Activated T-helper 9 cell treated with anti-CD3 and anti-CD28 coated beads, Interleukin-2, amount 50 U/mL, for 16 hours (primary cell): ENCODE results near the gene PKNOX2.

Experiments used
- DNase-seq: peaks from one replicate; pipeline ENCODE4 v3.0.0-alpha.2; 2020; ENCODE audit warnings: low read depth

Gene PKNOX2

GRCh38 chr11:125262194-125262829 is 97.8 kb downstream of the PKNOX2 start:
- DNase-seq, result no peak

DNA sequence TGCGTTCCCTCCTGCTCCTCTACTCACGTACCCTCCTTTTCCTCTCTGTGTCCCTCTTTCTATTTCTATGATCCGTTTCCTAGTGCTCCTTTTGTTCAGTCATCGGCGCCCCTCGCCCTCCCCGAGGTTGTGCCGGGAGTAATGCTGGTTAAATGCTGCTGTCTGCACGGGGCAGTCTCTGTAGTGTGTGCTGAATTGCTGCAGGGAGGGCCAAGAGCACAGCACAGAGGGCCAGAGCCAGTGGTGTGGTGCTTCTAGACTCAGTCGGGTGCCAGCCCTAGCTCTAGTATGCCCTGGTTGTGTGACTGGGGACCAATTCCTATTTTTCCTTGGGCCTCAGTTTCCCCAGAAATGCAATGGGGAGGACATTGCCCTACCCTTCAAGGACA is 98.3 kb downstream of the PKNOX2 start:
- no peak for DNase-seq

- no peak for DNase-seq
Measured at GRCh38 chr11:125263268-125263790, 98.8 kb downstream of the PKNOX2 start.

- DNase-seq, result no peak
Measured at GRCh38 chr11:125264100-125265022, 99.8 kb downstream of the PKNOX2 start.

DNA sequence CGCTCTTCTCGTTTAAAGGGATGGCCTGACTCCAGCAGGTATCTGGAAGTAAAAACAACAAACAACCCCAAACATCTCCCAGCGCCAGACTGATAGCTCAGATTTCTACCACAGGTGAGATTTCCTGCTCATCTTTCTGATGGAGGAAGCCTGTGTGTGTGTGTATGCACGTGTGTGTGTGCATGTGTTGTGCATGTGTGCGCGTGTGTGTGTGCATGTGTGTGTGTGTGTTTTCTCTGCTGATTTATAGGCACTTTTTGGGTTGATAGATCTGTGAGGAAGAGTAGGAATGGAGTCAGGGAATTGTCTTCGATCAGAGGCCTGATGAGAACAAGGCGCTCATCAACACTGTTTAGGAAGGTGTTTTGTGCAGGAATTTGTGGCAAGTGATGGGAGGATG is 103.0 kb downstream of the PKNOX2 start:
- DNase-seq, result no peak

DNA sequence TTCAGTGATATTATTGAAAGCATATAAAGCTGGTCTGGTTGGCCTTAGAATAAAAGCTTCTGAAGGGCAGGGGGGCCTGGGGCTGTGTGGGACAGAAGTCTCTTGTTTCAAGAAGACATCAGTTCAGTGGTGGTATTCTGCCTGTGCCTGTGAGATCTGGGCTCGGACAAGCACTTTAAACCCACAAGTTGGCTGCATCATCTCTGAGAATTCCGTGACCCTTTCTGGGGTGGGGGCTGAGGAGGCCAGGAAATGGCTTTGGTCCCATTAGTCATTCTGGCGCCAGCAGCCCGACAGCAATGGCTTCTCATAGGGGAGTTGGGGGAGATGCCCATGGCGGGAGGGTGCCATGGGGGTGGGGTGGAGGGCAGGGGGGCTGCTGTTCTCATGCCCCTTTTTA is 104.1 kb downstream of the PKNOX2 start:
- DNase-seq, result no peak

GRCh38 chr11:125270106-125270505 is 105.6 kb downstream of the PKNOX2 start:
- DNase-seq, result no peak

GRCh38 chr11:125270711-125271110 is 106.2 kb downstream of the PKNOX2 start:
- DNase-seq, result no peak

DNA sequence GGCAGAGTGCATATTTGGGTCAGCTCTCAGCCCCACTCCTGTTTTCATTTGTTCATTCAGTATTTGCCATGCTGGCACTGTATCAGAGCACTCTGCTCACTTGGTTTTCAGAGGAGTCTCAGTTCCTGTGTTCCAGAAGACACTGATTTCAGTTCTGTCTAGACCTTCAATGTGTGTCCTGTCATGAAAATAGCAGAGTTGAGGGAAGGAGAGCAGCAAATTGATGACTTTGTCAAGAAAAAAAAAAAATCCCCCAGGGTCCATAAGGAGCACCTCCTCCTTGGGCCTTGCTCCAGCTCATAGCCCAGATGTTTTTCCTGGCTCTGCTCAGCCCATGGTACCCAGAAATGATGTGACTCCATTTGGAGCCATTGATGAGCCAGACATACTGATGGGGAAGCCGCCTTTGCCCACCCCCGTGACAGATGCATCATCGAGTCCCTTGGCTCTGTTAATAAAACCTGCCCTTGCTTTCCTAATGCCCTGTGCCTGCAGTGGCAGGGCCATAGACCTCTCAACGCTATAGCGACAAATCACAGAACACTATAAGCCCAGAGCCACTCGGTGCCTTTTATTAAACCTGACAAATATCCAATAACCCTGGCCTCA is 107.0 kb downstream of the PKNOX2 start:
- DNase-seq, result no peak

DNA sequence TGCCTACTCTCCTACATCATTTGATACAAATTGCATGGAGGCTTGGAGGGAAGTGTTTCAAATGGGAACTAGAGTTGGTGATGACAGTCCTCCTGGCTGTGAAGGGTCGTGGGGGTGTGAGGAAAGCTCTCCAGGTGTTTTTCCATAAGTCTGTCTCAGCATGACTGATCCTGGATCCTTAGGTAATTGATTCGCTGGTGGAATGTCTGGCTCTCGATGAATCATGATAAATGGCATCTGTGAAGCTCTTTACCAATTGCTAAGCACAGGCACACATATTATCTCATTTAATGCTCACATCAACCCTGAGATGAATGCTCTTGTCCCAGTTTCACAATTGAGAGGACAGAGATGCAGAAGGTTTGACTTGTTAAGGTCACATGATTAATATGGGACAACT is 107.5 kb downstream of the PKNOX2 start:
- no peak for DNase-seq

DNA sequence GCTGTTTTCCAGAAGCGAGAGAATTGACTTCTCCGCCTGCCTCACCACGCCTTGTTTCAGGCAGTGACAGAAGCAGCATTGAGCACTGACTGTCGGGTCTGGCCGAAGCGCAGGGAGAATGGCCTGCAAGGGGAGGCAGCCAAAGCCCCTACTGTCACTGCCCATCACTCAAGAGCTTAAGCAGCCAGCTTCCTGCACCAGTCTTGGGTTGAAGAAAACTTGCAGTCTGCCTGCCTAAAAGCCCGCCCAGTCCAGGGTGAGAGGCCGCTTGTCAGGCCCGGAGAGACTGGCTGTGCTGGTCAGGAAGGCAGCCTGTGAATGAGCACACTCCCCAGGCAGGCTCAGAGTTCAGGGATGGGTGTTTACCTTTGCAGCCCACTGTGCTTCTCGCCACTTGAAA is 108.3 kb downstream of the PKNOX2 start:
- DNase-seq, result no peak

DNA sequence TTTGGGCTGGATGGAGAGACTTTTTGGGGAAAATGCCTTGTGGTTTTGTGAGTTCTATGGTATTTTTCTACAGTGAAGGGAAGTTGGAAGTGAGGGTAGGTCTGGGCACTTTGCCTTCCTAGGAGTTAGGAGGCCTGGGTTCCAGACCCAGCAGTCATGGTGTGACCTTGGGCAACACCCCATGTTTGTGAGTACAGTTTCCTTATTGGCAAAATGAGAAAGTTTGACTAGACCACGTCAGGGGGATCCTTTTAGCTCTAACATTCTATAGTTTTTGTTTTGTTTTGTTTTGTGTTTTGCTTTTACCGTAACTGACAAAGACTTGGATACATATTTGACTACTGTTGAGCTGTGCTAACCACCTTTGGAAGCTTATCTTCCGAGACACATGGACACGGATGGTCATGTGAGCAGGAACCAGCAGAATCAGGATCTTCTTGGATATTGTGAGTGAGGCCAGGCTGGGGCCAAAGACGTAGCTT is 109.0 kb downstream of the PKNOX2 start:
- no peak for DNase-seq

GRCh38 chr11:125274309-125274708 is 109.8 kb downstream of the PKNOX2 start:
- DNase-seq, result no peak

DNA sequence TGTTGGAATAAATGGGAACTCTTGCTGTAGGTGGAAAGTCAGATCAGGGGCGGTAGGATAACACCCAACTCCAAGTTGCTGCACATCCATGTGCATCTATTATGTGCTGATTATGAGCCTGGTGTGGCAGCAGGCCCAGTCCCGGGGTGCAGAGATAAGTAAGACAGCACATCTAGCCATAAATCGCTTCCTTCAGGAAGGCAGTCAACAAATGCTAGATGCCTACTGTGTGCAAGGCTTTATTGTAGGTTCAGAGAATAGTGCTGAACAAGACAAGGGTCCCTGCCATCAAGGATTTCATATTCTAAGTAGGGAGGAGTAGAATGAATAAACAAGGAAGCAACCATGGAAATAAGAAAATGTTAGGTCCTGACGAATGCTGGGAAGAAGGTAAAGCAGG is 110.2 kb downstream of the PKNOX2 start:
- DNase-seq, result no peak

DNA sequence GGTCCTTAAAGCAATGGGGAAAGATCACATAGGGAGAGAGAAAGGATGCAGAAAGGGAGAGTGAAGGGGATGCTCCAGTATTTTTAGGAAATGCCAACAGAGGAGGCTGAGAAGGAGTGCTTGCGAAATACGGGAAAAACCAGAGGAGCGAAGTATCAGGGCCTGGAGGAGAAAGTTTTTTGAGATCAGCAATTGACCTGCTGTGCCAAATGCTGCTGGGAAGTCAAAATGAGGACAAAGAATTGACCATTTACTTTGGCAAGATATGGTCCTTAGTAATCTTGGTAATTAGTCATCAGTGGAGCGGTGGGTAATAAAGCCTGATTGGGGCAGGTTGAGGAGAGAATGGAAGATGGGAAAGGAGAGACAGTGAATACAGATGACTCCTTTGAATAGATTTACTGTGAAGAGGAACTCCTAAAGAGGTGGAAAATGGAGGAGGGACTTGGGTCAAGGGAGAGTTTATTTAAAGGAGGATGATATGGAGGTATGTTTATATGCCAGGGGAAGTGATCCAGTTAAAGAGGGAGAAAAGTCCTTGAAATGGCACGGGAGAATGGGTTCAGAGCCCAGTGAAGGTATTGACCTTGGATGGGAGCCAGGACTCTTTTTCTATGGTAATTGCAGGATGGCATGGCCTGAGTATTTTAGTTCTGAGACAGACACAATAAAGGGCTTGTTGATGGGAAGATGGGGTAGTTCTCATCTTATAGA is 111.5 kb downstream of the PKNOX2 start:
- DNase-seq, result no peak

DNA sequence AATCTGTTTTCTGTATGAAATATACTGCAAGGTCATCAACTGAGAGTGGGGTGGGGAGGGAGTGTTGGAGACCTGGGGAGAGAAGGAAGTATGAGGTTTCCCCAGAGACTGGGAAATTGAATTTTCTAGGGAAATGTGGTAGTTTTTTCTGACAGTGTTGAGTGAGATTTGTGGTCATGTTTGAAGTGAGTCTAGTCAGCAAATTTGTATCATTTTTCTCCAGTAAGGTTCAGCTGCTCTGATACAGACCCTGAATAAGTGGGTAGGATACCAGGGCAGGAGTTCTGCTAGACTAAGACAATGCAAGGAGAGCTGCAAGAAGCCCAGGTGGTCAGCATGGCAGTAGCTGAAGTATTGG is 112.0 kb downstream of the PKNOX2 start:
- DNase-seq, result no peak

DNA sequence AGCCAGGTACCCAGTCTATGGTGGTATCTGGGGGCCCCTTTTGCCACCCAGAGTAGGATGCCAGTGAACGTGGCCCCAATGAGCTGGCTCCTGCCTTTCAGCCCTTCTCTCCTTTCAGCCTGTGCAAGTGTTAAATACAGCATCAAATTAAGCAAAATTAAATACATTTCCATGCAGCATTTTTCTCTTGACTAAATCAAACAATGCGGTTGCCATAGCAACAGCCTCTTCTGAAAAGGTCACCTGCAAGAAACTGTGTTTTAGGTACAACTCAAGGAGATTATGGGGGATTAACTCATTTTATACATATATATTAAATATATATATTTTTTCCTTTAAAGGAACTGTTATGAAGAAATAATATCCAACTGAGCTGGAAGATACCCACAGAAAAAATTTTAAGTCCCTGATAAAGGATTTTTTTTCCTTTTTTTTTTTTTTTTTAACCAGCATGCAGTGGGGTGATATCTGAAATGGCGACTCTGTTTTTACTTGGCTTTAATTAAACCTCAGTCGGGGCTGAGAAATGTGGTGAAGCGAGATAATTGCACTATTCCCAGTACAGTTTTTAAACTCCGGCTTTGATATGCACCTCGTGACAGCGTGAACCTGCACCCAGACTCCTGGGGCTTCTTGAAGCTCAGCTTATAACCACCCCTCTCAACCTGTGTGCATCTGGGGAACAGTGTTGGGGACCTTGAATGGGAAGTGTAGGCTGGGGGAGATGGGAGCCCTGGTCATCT is 115.3 kb downstream of the PKNOX2 start:
- DNase-seq, result no peak

- DNase-seq, result no peak
Measured at GRCh38 chr11:125280646-125281045, 116.1 kb downstream of the PKNOX2 start.

DNA sequence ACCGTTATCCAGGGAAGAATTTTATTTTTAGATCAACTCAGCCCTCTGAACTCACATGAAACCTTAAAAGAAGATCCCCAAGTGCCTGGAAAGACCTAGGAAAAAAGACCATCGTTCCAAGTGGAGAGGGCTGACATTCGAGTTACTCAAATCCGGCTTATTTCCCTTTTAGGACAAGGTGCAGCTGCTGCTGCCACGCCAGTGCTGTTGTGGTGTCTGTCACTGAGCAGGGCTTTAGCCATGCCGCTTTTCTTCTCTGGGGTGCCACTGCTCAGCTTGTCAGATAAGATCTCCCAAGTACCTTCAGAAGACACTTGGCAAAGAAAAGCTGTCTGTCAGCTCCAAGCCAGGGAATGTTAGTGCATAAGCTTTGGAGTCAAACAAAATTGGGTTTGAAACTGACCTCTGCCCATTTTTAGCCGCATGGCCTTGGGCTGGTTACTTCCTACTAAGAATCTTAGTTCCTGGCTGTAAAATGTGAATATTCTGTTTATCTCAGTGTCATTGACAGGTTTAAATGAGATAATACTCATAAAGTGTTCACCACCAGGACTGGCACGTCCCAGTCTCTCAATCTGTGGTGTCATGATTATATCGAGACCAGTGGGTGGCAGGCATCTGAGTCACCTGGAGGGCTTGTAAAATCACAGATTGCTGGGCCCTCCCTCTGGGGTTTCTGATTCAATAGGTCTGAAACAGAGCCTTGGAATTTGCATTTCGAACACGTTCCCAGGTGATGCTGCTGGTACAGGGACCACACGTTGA is 117.5 kb downstream of the PKNOX2 start:
- no peak for DNase-seq

GRCh38 chr11:125282596-125282914 is 118.0 kb downstream of the PKNOX2 start:
- DNase-seq, result no peak
